ENCODE results near the gene GPR132.
A peak's percentile ranks its signal among the peaks of the same experiment; 100 is the strongest.

- TF ChIP-seq POLR2A (IDR thresholded peaks at IDR 0.05), result peak in 1 of 2 donors; percentile 12
- TF ChIP-seq CTCF (IDR thresholded peaks at IDR 0.05), result no peak
These were observed 3.7 kb downstream of the GPR132 start for GRCh38 chr14:105061428-105062047.

All from heart left ventricle (tissue), 13 donors.